AG08396 (cell line): ENCODE measurements around the gene SGSM2.

Source experiments
- DNase-seq: peaks from one replicate; pipeline ENCODE4 v3.0.0; 2012; ENCODE audit warnings: low spot score, mixed read lengths

The SGSM2 gene

GRCh38 chr17:2385240-2386210 is 48.2 kb downstream of the SGSM2 start:
- no peak for DNase-seq

- DNase-seq: no peak
These were observed 49.2 kb downstream of the SGSM2 start for GRCh38 chr17:2386400-2387085.

GRCh38 chr17:2387086-2388019 is 50.1 kb downstream of the SGSM2 start:
- no peak for DNase-seq

GRCh38 chr17:2388020-2388682 is 50.9 kb downstream of the SGSM2 start:
- no peak for DNase-seq

- DNase-seq: no peak
These were observed 51.4 kb downstream of the SGSM2 start for GRCh38 chr17:2388683-2389055.

- no peak for DNase-seq
These were observed 53.0 kb downstream of the SGSM2 start for GRCh38 chr17:2390199-2390836.

GRCh38 chr17:2391597-2392251 is 54.4 kb downstream of the SGSM2 start:
- DNase-seq: no peak

- peak; percentile 96 for DNase-seq
These were observed 55.2 kb downstream of the SGSM2 start for GRCh38 chr17:2392252-2393173.

- DNase-seq: peak; percentile 91
These were observed 56.1 kb downstream of the SGSM2 start for GRCh38 chr17:2393174-2393953.

- no peak for DNase-seq
These were observed 56.9 kb downstream of the SGSM2 start for GRCh38 chr17:2393954-2394749.

- no peak for DNase-seq
These were observed 57.5 kb downstream of the SGSM2 start for GRCh38 chr17:2394775-2395201.

- no peak for DNase-seq
These were observed 58.2 kb downstream of the SGSM2 start for GRCh38 chr17:2395258-2396181.

- DNase-seq: no peak
These were observed 58.9 kb downstream of the SGSM2 start for GRCh38 chr17:2396192-2396567.

GRCh38 chr17:2396568-2397246 is 59.4 kb downstream of the SGSM2 start:
- peak; percentile 87 for DNase-seq

GRCh38 chr17:2397247-2398171 is 60.2 kb downstream of the SGSM2 start:
- no peak for DNase-seq
